Trophoblast cell (in vitro differentiated cells and primary cell): Measurements from ENCODE around the gene ASAP2.
A peak's percentile ranks its signal among the peaks of the same experiment; 100 is the strongest.

Experiments used
- DNase-seq, 2 donors: peaks; one replicate each; pipeline ENCODE4 v3.0.0-alpha.2; 2016
- H2AFZ ChIP-seq: 2 replicates; pipeline ENCODE4 v1.6.1; 2013; ENCODE audit warnings: low read length, moderate library complexity, mild to moderate bottlenecking; ENCODE audit not compliant: insufficient read depth, poor library complexity
- H2AK5ac ChIP-seq: 2 replicates; pipeline ENCODE4 v1.6.1; 2013; ENCODE audit warnings: mild to moderate bottlenecking, low read length
- H2BK120ac ChIP-seq: 2 replicates; pipeline ENCODE4 v1.6.1; 2013; ENCODE audit warnings: low read length, mild to moderate bottlenecking, moderate library complexity; ENCODE audit not compliant: insufficient read depth, poor library complexity
- H2BK12ac ChIP-seq: 2 replicates; pipeline ENCODE4 v1.6.1; 2013; ENCODE audit warnings: mild to moderate bottlenecking, low read length, moderate library complexity
- H2BK5ac ChIP-seq: 2 replicates; pipeline ENCODE4 v1.6.1; 2013; ENCODE audit warnings: low read length, low read depth, moderate library complexity, mild to moderate bottlenecking; ENCODE audit not compliant: poor library complexity
- H3K14ac ChIP-seq: 2 replicates; pipeline ENCODE4 v1.6.1; 2013; ENCODE audit warnings: mild to moderate bottlenecking, low read length
- H3K18ac ChIP-seq: 2 replicates; pipeline ENCODE4 v1.6.1; 2013; ENCODE audit warnings: mild to moderate bottlenecking, low read length
- H3K23ac ChIP-seq: 2 replicates; pipeline ENCODE4 v1.6.1; 2013; ENCODE audit warnings: low read length
- H3K27ac ChIP-seq: 2 replicates; pipeline ENCODE4 v1.5.1; 2013; ENCODE audit warnings: low read depth, mild to moderate bottlenecking, inconsistent platforms, low read length, moderate library complexity
- H3K27me3 ChIP-seq: 2 replicates; pipeline ENCODE4 v1.6.1; 2013; ENCODE audit warnings: inconsistent platforms, mild to moderate bottlenecking, low read length, moderate library complexity; ENCODE audit not compliant: insufficient read depth
- H3K36me3 ChIP-seq, 2 experiments: 1 replicate in 1 of 2; 2 replicates in 1 of 2; pipeline ENCODE4 v1.6.1; 2013; ENCODE audit warnings: low read length in 2 of 2, mild to moderate bottlenecking in 2 of 2, moderate library complexity in 1 of 2; ENCODE audit not compliant: insufficient read depth in 2 of 2, control insufficient read depth in 1 of 2
- H3K4ac ChIP-seq: 2 replicates; pipeline ENCODE4 v1.6.1; 2013; ENCODE audit warnings: low read depth, mild to moderate bottlenecking, low read length, moderate library complexity
- H3K4me1 ChIP-seq, 2 experiments: 1 replicate in 1 of 2; 2 replicates in 1 of 2; pipeline ENCODE4 v1.6.1; 2013; ENCODE audit warnings: low read length in 2 of 2, mild to moderate bottlenecking in 2 of 2, moderate library complexity in 1 of 2; ENCODE audit not compliant: insufficient read depth in 2 of 2, control insufficient read depth in 1 of 2
- H3K4me2 ChIP-seq: 2 replicates; pipeline ENCODE4 v1.6.1; 2013; ENCODE audit warnings: inconsistent platforms, mild to moderate bottlenecking, low read length, moderate library complexity
- H3K4me3 ChIP-seq: 2 replicates; pipeline ENCODE4 v1.5.1; 2013; ENCODE audit warnings: mild to moderate bottlenecking, low read depth, low read length, inconsistent platforms
- H3K79me1 ChIP-seq: one replicate; pipeline ENCODE4 v1.6.1; 2013; ENCODE audit warnings: low read length
- H3K79me2 ChIP-seq: 2 replicates; pipeline ENCODE4 v1.6.1; 2013; ENCODE audit warnings: low read length, mild to moderate bottlenecking; ENCODE audit not compliant: control insufficient read depth, insufficient read depth, poor library complexity
- H3K9ac ChIP-seq: 2 replicates; pipeline ENCODE4 v1.6.1; 2013; ENCODE audit warnings: mild to moderate bottlenecking, low read length
- H3K9me3 ChIP-seq: 2 replicates; pipeline ENCODE4 v1.6.1; 2013; ENCODE audit warnings: low read depth, mild to moderate bottlenecking, control low read depth, inconsistent platforms, low read length; ENCODE audit not compliant: insufficient read depth
- H4K12ac ChIP-seq: 2 replicates; pipeline ENCODE4 v1.6.1; 2013; ENCODE audit warnings: low read depth, mild to moderate bottlenecking, low read length, moderate library complexity
- H4K8ac ChIP-seq: 2 replicates; pipeline ENCODE4 v1.6.1; 2013; ENCODE audit warnings: low read depth, mild to moderate bottlenecking, low read length, moderate library complexity
- H4K91ac ChIP-seq: one replicate; pipeline ENCODE4 v1.6.1; 2013; ENCODE audit warnings: low read depth, mild to moderate bottlenecking, low read length, moderate library complexity
- WGBS: extraction: QIAGEN DNeasy Blood & Tissue Kit; methylation state at CpG from one replicate; pipeline ENCODE4 v1.1.7; 2013; ENCODE audit warnings: missing lambda C conversion rate; ENCODE audit not compliant: insufficient read length, insufficient coverage; ENCODE audit errors: extremely low coverage; 5-methylcytosine and 5-hydroxymethylcytosine counted together

Gene ASAP2

GRCh38 chr2:9238591-9239326 lies 32.1 kb downstream of the ASAP2 start:
- Histone ChIP-seq H3K36me3 (peaks cover 0 to 3% of the 10 kb centered on the region in 2 experiments), H3K4ac (no peak overlapping the region), H3K9me3 (peaks cover 2% of the 10 kb centered on the region), H3K23ac (no peak overlapping the region), H3K79me1 (peaks cover 15% of the 10 kb centered on the region), H4K8ac (no peak overlapping the region), H3K4me3 (no peak overlapping the region), H3K14ac (no peak overlapping the region), H3K9ac (peak overlapping the region; percentile 17), H2BK120ac (no peak overlapping the region), H3K4me2 (no peak overlapping the region), H3K27me3 (no peaks in the 10 kb centered on the region), H4K12ac (no peak overlapping the region), H3K4me1 (peaks cover 27 to 34% of the 10 kb centered on the region in 2 experiments), H3K18ac (no peak overlapping the region), H2AFZ (no peak overlapping the region), H2BK5ac (no peak overlapping the region), H4K91ac (no peak overlapping the region), H2BK12ac (no peak overlapping the region), H2AK5ac (no peak overlapping the region), H3K79me2 (peaks cover 8% of the 10 kb centered on the region), H3K27ac (no peak overlapping the region)
- no CpG with 5 or more reads among the region's 7 CpGs for WGBS
- DNase-seq: no peak

GRCh38 chr2:9239616-9240015 lies 33.0 kb downstream of the ASAP2 start:
- Histone ChIP-seq H3K79me1 (peaks cover 9% of the 10 kb centered on the region), H3K36me3 (peaks cover 0 to 3% of the 10 kb centered on the region in 2 experiments), H3K4me1 (peaks cover 20 to 27% of the 10 kb centered on the region in 2 experiments), H4K12ac (no peak overlapping the region), H3K18ac (no peak overlapping the region), H4K91ac (no peak overlapping the region), H2BK12ac (no peak overlapping the region), H3K14ac (no peak overlapping the region), H2AK5ac (no peak overlapping the region), H3K9me3 (peaks cover 2% of the 10 kb centered on the region), H3K27ac (no peak overlapping the region), H3K4ac (peak overlapping the region; percentile 12), H3K4me2 (no peak overlapping the region), H3K4me3 (no peak overlapping the region), H3K27me3 (no peaks in the 10 kb centered on the region), H3K79me2 (peaks cover 6% of the 10 kb centered on the region), H2AFZ (no peak overlapping the region), H2BK120ac (no peak overlapping the region), H2BK5ac (no peak overlapping the region), H3K9ac (no peak overlapping the region), H3K23ac (no peak overlapping the region), H4K8ac (no peak overlapping the region)
- no peak for DNase-seq
- no CpG with 5 or more reads among the region's 5 CpGs for WGBS

- Histone ChIP-seq H3K9me3 (peaks cover 2% of the 10 kb centered on the region), H3K9ac (no peak overlapping the region), H3K79me1 (peaks cover 5% of the 10 kb centered on the region), H3K4me1 (peaks cover 10 to 18% of the 10 kb centered on the region in 2 experiments), H2BK12ac (no peak overlapping the region), H4K12ac (no peak overlapping the region), H2AK5ac (no peak overlapping the region), H3K4me3 (no peak overlapping the region), H3K23ac (no peak overlapping the region), H3K36me3 (peaks cover 0 to 3% of the 10 kb centered on the region in 2 experiments), H2BK5ac (no peak overlapping the region), H3K14ac (no peak overlapping the region), H3K4me2 (no peak overlapping the region), H4K91ac (no peak overlapping the region), H2AFZ (no peak overlapping the region), H4K8ac (no peak overlapping the region), H3K79me2 (peaks cover 4% of the 10 kb centered on the region), H3K27me3 (no peaks in the 10 kb centered on the region), H3K4ac (no peak overlapping the region), H3K27ac (no peak overlapping the region), H2BK120ac (no peak overlapping the region), H3K18ac (no peak overlapping the region)
- no CpG with 5 or more reads among the region's 4 CpGs for WGBS
- DNase-seq: peak in 1 of 2 donors; percentile 8
Observed at GRCh38 chr2:9240745-9241144, 34.1 kb downstream of the ASAP2 start.

- Histone ChIP-seq H2BK5ac (no peak overlapping the region), H3K23ac (no peak overlapping the region), H3K4me3 (no peak overlapping the region), H4K8ac (no peak overlapping the region), H3K4ac (no peak overlapping the region), H3K27ac (no peak overlapping the region), H3K27me3 (no peaks in the 10 kb centered on the region), H2BK120ac (no peak overlapping the region), H3K4me2 (no peak overlapping the region), H4K91ac (no peak overlapping the region), H3K14ac (no peak overlapping the region), H2BK12ac (no peak overlapping the region), H3K79me2 (peaks cover 2% of the 10 kb centered on the region), H3K18ac (peak overlapping the region; percentile 77), H3K4me1 (peaks cover 7 to 16% of the 10 kb centered on the region in 2 experiments), H3K9ac (no peak overlapping the region), H2AK5ac (no peak overlapping the region), H2AFZ (no peak overlapping the region), H3K9me3 (peaks cover 2% of the 10 kb centered on the region), H4K12ac (no peak overlapping the region), H3K36me3 (peaks cover 0 to 3% of the 10 kb centered on the region in 2 experiments), H3K79me1 (peaks cover 2% of the 10 kb centered on the region)
- WGBS: no CpG with 5 or more reads among the region's 6 CpGs
- no peak for DNase-seq
Observed at GRCh38 chr2:9241233-9241632, 34.6 kb downstream of the ASAP2 start.
